NCI-H1417 (cell line): ENCODE results near the gene ERC2.

Experiments
- DNase-seq, 3 experiments: peaks; one replicate each; lab custom pipeline; 2025; lab: John Stamatoyannopoulos, UW

Gene ERC2

GRCh38 chr3:56424885-56425284 lies 43.4 kb downstream of the ERC2 start:
- no peak for DNase-seq

GRCh38 chr3:56424336-56424735 lies 43.9 kb downstream of the ERC2 start:
- DNase-seq, result peak in 2 of 3 experiments; percentile 13 to 19

- no peak for DNase-seq
These were observed 44.6 kb downstream of the ERC2 start for GRCh38 chr3:56423661-56424099.

GRCh38 chr3:56422316-56422715 lies 46.0 kb downstream of the ERC2 start:
- no peak for DNase-seq

GRCh38 chr3:56421205-56421604 lies 47.1 kb downstream of the ERC2 start:
- DNase-seq, result no peak

GRCh38 chr3:56415652-56416051 lies 52.6 kb downstream of the ERC2 start:
- no peak for DNase-seq

GRCh38 chr3:56413911-56414310 lies 54.4 kb downstream of the ERC2 start:
- DNase-seq, result peak in 1 of 3 experiments; percentile 1

- DNase-seq, result no peak
These were observed 57.1 kb downstream of the ERC2 start for GRCh38 chr3:56411166-56411565.

- DNase-seq, result no peak
These were observed 57.7 kb downstream of the ERC2 start for GRCh38 chr3:56410576-56410975.

- DNase-seq, result no peak
These were observed 58.5 kb downstream of the ERC2 start for GRCh38 chr3:56409790-56410189.

- DNase-seq, result no peak
These were observed 59.5 kb downstream of the ERC2 start for GRCh38 chr3:56408761-56409196.

- no peak for DNase-seq
These were observed 61.3 kb downstream of the ERC2 start for GRCh38 chr3:56406826-56407515.

GRCh38 chr3:56404884-56405283 lies 63.4 kb downstream of the ERC2 start:
- no peak for DNase-seq

GRCh38 chr3:56398659-56399058 lies 69.6 kb downstream of the ERC2 start:
- no peak for DNase-seq

- DNase-seq, result no peak
These were observed 70.5 kb downstream of the ERC2 start for GRCh38 chr3:56397798-56398197.

- no peak for DNase-seq
These were observed 79.0 kb downstream of the ERC2 start for GRCh38 chr3:56389183-56389830.

- DNase-seq, result no peak
These were observed 85.2 kb downstream of the ERC2 start for GRCh38 chr3:56383092-56383491.

- DNase-seq, result peak in 2 of 3 experiments; percentile 18 to 74
These were observed 88.5 kb downstream of the ERC2 start for GRCh38 chr3:56379723-56380287.

GRCh38 chr3:56375654-56376053 lies 92.6 kb downstream of the ERC2 start:
- no peak for DNase-seq

- DNase-seq, result no peak
These were observed 94.9 kb downstream of the ERC2 start for GRCh38 chr3:56373386-56373785.

GRCh38 chr3:56370991-56371775 lies 97.1 kb downstream of the ERC2 start:
- DNase-seq, result no peak

GRCh38 chr3:56369914-56370313 lies 98.4 kb downstream of the ERC2 start:
- no peak for DNase-seq
